HG03521 (cell line): ENCODE measurements around the gene KLK3.
"Not testable (repeated sequence)": the region's sequence is repeated elsewhere in the genome, so short reads cannot be mapped to it uniquely, and the experiment has no call there.

Source experiments
- ATAC-seq: cut with Tn5 transposase; IDR thresholded peaks from one replicate; pipeline ENCODE4 v1.9.1; 2021; ENCODE audit warnings: mild to moderate bottlenecking, moderate library complexity; ENCODE audit not compliant: unreplicated experiment

The KLK3 gene

GRCh38 chr19:50854636-50855410, at the start of gene KLK3:
Gene KLK3 (plus strand): TSS chr19:50854915. CDS start chr19:50854956, 41 bp downstream.
- no peak for ATAC-seq

- no peak for ATAC-seq
Measured at GRCh38 chr19:50808856-50809255, 45.9 kb upstream of the KLK3 start.

- not testable (repeated sequence) for ATAC-seq
Measured at GRCh38 chr19:50811622-50812238, 43.0 kb upstream of the KLK3 start.

GRCh38 chr19:50812474-50812873, 42.2 kb upstream of the KLK3 start:
- no peak for ATAC-seq

GRCh38 chr19:50814883-50815282, 39.8 kb upstream of the KLK3 start:
- ATAC-seq, result no peak

GRCh38 chr19:50815439-50815838, 39.3 kb upstream of the KLK3 start:
- ATAC-seq, result no peak

GRCh38 chr19:50817941-50818858, 36.5 kb upstream of the KLK3 start:
- peak; percentile 45 for ATAC-seq

- ATAC-seq, result no peak
Measured at GRCh38 chr19:50818859-50819472, 35.7 kb upstream of the KLK3 start.

GRCh38 chr19:50819636-50820035, 35.1 kb upstream of the KLK3 start:
- ATAC-seq, result no peak

- ATAC-seq, result no peak
Measured at GRCh38 chr19:50820086-50820485, 34.6 kb upstream of the KLK3 start.

GRCh38 chr19:50820549-50821247, 34.0 kb upstream of the KLK3 start:
- ATAC-seq, result no peak

- ATAC-seq, result no peak
Measured at GRCh38 chr19:50821248-50821612, 33.5 kb upstream of the KLK3 start.

GRCh38 chr19:50821622-50822021, 33.1 kb upstream of the KLK3 start:
- no peak for ATAC-seq

GRCh38 chr19:50822661-50823208, 32.0 kb upstream of the KLK3 start:
- no peak for ATAC-seq

- no peak for ATAC-seq
Measured at GRCh38 chr19:50823389-50824042, 31.2 kb upstream of the KLK3 start, which contains the start of gene KLK1. Gene KLK1 (minus strand): TSS chr19:50823787. CDS start chr19:50823748, 39 bp downstream.

- no peak for ATAC-seq
Measured at GRCh38 chr19:50826492-50827240, 28.0 kb upstream of the KLK3 start.

- ATAC-seq, result no peak
Measured at GRCh38 chr19:50827476-50827875, 27.2 kb upstream of the KLK3 start.

GRCh38 chr19:50829801-50830200, 24.9 kb upstream of the KLK3 start:
- no peak for ATAC-seq
